CD4-positive, alpha-beta T cell treated with Interleukin-4 for 1 hour (primary cell): Measurements from ENCODE around the gene CHURC1.

ENCODE experiments used
- DNase-seq, 2 donors: peaks; one replicate each; pipeline ENCODE4 v3.0.0-alpha.2; 2020 to 2022

The CHURC1 gene

DNA sequence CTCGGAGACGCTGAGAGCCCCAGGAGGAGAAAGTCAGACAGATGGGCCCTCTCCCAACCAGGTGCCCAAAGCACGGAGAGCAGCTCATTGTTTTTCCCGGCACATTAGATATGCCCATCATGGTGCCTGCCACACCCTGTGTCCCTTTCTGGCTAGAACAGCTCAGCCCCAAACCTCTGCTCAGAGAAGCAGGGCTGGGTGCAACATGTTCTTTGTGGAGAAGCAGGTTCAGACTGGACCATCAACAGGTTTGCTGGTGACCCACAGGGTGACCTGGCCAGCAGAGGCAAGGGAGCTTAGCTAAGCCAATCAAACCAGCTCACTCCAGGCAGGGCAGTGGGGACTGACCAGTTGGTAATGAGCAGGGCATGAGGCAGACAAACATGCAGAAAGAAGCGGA is 44.5 kb downstream of the CHURC1 start:
- DNase-seq: no peak

DNA sequence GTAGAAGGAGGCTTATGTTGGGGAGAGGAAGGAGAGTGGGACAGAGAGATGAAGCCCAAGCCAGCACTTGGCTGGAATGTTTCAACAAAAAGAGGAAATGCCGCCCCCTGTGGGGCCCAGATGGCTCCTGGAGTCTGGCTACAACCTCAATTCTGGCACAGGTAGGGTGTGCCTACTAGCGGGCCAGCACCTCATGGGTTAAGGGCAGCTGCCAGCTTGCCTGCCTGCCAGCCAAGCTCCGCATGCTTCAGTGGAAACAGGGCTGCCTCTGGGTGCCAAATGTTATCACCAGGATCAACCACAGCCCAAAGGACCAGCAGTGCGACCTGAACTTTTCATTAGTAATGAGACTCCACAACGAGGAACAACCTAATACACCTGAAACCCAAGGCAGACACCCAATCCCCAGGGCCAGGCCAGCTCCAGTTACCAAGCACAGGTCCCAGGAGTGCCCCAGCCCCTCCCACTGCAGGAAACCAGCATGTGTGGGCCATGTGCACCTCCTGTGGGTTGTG is 46.6 kb downstream of the CHURC1 start:
- DNase-seq: no peak

DNA sequence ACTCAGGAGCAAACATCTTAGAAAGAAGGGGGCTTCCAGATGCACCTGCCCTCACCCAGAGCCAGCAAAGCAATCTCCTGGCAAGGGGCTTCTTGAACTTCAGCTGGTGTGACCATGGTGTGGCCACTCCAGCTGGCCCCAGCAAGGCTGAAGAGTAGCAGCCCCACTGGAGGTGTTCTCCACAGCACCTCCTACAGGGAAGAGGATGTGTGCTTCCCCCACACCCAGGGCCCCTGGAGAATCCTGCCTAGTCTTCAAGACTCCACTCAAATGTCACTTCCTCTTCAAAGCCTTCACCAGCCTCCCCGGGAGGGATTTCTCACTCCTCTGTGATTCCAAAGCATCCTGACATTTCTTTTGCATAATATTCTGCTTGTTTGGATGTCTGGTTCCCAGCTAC is 49.4 kb downstream of the CHURC1 start:
- DNase-seq: no peak

DNA sequence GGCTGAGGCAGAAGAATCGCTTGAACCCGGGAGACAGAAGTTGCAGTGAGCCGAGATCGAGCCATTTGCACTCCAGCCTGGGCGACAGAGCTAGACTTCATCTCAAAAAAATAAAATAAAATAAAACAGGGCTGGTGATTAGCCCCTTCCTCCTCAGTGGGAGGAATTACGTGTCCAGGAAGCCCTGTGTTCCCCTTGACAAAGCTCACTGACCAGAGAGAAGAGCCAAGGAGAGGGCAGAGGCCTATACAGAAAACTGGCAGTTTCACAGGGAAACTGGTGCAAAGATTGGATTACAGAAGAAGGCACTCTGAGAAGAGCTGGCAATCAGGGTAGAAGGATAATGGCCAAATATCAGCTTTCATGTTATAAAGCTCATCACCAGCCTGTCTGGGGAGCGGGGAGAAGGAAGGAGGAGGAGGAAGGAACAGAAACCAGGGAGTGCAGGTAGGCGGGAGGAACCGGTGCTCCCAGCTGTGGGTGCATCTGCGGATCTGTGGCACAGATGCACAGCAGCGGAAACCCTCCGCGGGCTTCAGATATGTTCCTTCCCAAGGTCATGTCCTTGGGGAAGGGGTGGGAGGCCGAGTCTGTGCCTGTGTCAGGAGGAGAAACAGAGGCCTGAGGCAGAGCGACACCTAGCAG is 51.2 kb downstream of the CHURC1 start:
- no peak for DNase-seq

DNA sequence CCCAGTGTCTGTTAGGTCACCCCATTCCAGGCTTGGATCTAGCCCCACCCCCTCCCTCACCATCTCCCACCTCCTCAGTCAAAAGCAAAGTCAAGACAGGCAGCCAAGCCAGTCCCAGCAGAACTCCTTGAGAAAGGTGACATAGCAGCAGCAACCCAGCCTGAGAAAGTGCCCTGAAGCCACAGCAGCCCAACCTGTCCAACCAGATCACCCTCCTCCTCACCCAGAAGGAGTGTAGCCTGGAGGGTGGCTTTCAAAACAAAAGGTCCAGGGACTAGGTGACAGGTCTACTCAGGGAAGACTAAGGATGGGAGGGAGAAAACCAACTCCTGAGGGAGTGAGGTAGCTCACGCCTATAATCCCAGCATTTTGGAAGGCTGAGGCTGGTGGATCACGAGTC is 52.7 kb downstream of the CHURC1 start:
- DNase-seq: no peak

DNA sequence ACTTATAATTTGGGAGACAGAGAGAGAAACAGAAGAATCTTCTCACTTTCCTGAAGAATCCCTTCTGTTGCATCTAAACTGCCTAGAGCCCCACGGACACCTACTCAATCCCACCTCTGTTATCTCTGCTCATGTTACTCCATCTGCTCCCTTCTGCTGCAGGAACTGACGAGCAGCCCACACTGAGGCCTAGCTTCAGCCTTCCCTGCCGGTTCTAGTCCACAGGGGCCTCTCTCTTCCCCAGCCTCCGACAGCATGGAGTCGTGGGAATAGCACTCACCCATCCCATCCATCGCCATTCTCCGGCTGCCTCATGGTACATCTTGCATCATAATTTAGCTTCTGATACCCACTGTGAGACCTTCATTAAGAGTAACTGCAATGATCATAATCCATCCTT is 53.9 kb downstream of the CHURC1 start:
- no peak for DNase-seq

DNA sequence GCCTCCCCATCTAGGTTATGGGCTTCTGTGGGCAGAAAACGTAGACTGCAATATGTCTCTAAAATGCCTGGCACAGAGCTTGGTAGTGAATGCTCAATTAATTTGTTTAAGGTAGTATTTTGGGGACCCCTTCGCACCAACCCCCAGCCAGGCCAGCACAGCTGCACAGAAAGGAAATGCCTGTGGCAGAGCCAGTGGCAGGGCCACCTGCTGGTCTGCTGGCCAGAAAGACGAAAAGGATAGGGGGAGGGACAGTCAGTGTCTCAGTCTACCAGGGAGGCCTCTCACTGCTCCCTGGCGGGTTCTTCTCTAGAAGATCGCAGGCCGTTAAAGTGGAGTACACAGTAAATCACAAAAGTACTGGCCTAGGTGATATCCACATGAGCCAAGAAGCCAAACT is 54.4 kb downstream of the CHURC1 start:
- no peak for DNase-seq

DNA sequence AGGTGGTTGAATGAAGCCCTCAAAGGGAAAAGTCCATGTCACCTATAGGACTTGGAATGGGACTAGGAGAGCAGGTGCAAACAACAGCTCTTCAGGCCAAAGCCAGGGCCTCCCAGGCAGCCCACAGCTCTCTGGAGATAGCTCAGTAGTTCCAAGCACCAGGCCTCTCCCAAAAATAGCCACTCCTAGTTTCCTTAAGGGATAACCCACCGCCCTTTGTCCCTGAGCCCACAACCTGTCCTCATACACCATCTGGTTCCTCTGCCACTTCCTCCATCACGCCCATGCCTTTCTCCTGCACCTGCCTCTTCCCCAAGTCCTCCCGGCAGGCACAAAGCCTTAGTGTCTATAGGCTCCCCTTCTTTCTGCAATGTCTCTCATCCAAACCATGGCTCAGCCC is 55.8 kb downstream of the CHURC1 start:
- no peak for DNase-seq

DNA sequence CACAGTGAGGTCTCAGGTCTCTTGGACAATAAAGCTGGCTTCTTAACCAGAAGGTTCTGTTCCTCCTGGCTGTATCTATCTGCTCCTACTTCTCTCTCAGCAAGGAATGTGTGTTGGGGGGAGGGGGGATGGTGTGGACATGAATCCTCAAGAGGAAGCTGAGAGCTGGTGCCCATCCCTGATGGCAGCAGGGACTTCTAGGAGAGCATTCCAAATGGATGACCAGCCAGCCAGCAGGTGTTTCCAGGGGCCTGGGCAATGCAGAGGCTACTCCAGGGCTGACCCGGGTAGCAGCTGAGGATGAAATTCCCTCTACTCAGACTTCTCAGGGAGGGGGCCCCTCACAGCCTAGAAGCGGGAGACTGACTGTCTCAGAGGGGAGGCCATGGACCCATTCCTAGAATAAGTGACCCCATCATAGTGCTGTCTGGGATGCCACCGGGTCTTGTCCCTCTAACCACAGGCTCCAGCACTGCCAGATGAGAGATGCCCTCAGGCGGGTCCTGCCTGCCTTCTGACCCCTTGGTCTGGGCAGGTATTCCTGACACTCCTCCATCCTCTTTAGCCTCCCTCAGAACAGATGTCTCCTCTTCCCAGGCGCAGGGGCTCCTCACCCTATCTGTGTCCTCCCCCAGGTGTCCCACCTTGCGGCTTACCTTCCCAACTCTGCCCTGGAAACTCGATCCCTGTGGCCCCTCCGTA is 56.7 kb downstream of the CHURC1 start:
- no peak for DNase-seq

DNA sequence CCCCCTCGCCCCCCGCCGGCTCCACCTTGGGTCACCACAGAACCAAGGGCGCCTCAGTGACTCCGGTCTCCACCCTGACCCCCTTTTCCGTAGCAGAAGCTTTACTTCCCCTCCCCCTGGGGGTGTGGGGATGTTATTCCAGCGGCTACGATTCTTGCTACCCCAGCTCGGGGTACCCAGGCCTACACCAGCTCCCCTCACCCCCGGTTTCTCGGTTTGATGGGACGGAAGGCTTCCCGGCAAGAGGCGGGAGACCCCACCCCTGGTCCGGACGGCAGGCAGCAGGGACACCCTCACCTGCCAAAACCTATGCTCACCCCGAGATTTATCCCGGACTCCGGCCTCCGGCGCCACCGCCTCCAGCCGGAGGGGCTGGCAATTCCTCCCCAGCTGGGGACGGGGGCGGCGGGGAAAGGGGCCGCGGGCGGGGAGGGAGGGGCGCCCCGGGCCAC is 57.3 kb downstream of the CHURC1 start:
- DNase-seq: no peak

DNA sequence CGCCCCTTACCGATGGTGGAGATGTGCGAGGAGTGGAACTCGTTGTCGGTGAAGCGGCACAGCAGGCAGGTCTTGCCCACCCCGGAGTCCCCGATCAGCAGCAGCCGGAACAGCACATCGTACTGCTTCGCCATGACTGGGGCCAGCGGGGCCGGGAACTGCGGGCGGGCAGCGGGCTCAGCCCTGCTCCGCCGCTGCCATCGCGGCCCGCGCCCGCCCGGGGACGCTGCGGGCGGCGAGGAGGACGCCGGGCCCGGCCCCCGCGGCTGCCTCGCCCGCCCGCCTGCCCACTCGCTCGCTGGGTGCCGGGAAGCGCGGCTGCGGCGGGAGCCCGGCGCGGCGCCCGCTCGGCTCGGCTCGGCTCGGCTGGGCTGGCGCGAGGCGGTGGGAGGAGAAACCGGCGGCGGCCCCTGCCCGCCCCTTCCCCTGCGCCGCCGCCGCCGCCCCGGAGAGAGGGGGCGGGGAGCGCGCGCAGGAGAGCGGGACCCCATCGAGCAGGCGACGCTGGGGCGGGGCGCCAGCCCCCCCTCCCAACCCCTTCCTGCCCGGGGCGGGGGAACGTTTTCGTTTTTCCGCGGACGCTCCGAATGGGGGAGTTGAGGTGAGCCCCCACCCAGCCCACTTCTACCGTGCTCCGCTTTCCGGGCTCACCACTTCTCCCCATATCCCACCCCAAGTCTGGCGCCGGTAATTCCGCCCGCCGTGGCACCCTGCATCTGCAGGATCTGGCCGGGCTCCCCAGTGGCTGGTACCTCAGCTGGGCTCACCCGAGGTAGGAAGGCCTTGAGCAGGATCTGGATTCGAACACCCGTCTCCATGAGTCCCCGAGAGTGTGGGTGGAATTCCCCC is 57.9 kb downstream of the CHURC1 start, which contains the start of gene RAB15:
TSS of gene RAB15 (minus strand) at position 394 of the 849 bp plus-strand sequence. CDS start at position 134, 260 bp downstream.
- peak; percentile 28 to 47 for DNase-seq

DNA sequence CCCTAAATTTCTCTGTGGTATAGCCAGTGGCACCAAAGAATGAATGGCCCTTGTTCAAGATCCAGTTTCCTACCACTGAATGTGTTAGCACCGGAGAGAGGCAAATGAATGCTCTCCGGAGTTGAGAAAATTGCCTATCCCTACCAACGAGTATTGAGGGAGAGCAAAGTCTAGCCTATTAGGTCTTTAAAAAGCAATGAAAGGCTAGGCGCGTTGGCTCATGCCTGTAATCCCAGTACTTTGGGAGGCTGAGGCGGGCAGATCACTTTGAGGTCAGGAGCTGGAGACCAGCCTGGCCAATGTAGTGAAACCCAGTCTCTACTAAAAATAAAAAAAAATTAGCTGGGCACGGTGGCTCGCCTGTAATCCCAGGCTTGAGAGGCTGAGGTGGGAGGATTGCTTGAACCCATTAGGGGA is 58.8 kb downstream of the CHURC1 start:
- no peak for DNase-seq

DNA sequence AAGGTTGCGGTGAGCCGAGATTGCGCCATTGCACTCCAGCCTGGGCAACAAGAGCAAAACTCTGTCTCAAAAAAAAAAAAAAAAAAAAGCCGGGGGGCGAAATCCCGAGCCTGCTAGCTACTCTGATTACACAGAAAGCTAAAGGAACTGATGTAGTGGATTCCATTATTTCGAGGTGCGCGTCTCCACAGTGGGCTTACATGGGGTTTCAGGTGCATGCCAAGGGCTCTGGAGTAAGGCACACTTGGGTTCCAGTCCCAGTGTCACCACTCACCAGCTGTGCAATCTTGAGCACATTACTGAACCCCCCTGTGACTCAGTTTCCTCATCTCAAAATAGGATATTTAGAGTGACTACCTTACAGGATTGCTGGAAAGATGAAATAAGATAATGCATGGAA is 59.6 kb downstream of the CHURC1 start:
- no peak for DNase-seq

DNA sequence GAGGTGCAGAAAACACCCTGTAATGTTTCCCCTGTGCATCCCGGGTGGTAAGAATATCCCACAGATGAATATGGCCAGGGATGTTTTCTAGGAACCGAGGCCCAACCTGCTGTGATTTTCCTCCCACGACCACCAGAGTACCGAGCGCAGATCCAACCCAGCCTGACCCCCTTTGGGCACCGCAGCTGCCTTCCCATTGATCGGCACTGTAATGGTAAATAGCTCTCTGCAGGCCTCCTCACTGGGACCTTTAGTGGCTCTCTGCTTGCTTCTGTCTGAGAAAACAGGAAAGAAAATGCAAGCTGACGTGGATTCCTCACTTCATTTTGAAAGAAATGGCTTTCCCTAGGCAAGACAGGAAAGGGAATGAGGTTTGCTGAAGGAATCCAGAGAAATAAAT is 60.3 kb downstream of the CHURC1 start:
- no peak for DNase-seq

DNA sequence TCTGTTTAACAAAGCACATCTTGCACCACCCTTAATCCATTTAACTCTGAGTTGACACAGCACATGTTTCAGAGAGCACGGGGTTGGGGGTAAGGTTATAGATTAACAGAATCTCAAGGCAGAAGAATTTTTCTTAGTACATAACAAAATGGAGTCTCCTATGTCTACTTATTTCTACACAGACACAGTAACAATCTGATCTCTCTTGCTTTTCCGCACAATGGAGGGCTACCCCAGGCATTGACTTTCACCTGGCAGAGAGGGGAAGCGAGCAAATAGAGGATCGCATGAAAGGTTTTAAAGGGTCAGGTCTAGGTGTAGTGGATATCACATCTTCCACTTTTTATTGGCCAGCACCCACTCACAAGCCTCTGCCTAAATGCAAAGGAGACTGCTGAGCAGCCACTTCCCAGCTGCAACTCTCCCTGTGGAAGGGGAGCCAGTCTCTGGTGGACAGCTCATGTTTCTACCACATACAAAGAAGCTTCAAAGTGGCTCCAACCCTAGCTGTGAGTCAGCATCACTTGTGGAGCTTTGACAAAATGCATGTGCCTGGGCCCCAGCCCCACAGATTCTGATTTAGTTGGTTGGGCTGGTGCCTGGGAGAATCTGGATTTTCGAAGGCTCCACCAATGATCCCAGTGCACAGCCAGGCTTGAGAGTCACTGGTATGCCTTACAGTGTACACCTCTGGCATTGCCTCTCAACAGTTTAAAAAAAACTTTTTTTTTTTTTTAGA is 65.2 kb downstream of the CHURC1 start:
- no peak for DNase-seq

DNA sequence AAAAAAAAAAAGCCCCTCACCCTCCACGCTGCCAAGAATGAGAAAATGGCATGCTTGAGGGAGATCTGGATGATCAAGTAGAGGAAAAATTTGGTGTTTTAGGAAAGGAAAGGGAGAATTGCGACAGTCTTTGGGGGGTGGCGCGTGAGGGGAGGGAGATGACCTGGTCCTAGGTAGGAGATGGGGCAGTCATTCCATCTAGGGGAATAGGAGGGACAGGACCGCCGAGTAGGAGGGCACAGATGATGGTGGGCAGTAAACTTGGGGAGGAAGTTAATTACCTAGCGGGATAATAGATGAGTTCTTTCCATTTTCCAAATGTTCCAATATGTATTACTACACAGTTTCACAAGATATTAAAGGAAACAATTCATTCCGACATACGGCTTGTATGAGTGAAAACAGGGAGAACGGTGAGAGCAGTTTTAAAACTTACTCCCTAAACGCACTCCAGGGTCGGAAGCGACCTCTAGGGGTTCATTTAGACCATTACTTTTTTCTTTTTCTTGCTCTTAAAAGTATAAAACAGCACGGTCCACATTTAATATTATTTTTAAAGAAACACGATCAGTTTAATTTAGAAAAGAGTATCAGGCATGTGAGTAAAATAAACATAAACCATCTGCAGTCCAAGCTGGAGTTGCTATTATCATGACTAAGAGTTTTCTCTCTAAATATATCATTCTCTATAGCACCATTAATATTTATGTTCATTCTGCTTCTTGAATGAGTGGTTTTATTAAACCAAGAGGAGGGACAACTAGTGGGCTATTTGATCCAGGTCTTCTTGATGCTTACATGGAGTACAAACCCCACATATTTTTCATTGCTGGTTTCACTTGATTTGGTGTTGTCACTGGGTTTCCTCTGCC is 69.4 kb downstream of the CHURC1 start:
- peak; percentile 45 to 71 for DNase-seq
